22Rv1 (cell line): ENCODE results near the gene RIMS4.

ENCODE experiments used
- H3K27ac ChIP-seq: fragments of 450-650 bp; 2 replicates; pipeline ENCODE4 v1.5.1; 2017
- ZFX ChIP-seq: fragments of 450-650 bp; IDR thresholded peaks from 2 replicates; pipeline ENCODE4 v1.6.1; 2017; ENCODE audit warnings: antibody characterized with exemption, borderline replicate concordance
- TF ChIP-seq, protein P1 (sequence below): fragments of 450-650 bp; IDR thresholded peaks from 2 replicates; pipeline ENCODE4 v1.5.1; 2017; ENCODE audit warnings: mild to moderate bottlenecking

Gene RIMS4

DNA sequence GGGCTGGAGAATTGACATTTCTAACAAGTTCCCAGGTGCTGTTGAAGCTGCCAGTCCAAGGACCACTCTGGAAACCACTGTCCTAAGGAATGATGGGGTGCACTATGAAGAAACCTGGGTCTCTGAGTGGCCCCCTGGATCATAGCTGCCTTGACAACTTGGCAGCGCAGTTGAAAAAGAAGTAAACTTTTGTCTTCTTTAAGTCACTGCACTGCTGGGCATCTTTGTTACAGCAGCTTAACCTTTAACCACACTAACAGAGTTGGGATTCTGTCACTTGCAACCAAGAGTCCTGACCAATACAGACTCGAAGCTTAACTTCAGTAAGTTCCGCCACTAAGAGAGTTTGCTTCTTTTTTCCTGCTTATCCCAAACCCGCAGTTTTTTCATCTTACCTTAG, 73.2 kb downstream of the RIMS4 start:
- no peak overlapping the region for H3K27ac ChIP-seq

DNA sequence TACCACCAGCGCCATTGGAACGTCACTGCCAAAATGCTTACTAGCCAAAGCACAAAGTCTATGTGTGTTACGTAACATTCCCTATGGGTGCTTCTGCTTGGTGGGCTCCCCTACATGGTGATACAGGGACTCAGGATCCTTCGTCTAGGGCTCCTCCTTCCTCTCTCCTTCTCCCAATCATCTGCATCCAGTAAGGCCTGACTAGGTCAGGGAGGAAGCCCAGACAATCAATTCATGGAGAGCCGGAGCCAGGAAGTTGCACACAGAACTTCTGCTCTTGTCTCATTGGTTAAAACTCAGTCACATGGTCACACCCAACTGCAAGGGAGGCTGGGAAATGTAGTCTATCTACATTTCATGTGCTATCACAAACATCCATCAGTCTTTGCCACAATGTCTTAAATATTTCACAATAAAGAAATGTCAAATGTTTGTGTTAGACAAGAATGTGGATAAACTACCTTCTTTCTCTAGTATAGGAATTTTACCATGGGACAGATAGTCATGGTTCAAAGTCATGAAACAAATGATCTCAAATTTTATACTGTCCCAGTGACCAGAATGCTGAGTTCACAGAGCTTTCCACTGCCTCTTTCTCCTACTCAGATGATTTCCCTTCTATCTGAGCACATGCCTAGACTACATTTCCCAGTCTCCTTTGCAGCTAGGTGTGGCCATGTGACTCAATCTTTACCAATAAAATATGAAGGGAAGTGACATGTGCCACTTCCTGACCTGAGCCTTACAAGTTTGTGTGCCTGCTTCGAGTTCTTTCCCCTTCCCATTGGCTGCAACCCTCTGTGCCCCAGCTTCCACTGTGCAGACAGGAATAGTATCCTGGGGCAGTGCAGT, 74.0 kb downstream of the RIMS4 start:
- H3K27ac ChIP-seq: no peak overlapping the region
- TF ChIP-seq, protein P1, sequence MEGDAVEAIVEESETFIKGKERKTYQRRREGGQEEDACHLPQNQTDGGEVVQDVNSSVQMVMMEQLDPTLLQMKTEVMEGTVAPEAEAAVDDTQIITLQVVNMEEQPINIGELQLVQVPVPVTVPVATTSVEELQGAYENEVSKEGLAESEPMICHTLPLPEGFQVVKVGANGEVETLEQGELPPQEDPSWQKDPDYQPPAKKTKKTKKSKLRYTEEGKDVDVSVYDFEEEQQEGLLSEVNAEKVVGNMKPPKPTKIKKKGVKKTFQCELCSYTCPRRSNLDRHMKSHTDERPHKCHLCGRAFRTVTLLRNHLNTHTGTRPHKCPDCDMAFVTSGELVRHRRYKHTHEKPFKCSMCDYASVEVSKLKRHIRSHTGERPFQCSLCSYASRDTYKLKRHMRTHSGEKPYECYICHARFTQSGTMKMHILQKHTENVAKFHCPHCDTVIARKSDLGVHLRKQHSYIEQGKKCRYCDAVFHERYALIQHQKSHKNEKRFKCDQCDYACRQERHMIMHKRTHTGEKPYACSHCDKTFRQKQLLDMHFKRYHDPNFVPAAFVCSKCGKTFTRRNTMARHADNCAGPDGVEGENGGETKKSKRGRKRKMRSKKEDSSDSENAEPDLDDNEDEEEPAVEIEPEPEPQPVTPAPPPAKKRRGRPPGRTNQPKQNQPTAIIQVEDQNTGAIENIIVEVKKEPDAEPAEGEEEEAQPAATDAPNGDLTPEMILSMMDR: no peak
- TF ChIP-seq ZFX: no peak

More for the DNA sequence above, 73.2 kb downstream of the RIMS4 start:
- TF ChIP-seq, protein P1: no peak
- TF ChIP-seq ZFX: no peak

DNA sequence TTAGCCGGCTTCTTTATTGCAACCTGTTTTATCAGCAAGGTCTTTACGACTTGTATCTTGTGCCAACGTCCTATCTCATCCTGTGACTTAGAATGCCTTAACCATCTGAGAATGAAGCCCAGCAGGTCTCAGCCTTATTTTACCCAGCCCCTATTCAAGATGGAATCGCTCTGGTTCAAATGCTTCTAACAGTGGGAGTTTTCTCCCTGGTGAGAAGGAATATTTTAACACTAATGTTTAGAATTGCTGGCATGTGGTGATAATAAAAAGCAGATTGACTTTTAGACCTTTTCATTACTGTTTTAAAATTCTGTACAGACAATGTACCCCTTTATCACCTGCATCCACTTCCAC, 74.6 kb downstream of the RIMS4 start:
- TF ChIP-seq, protein P1: no peak
- no peak for TF ChIP-seq ZFX
- no peak overlapping the region for H3K27ac ChIP-seq

DNA sequence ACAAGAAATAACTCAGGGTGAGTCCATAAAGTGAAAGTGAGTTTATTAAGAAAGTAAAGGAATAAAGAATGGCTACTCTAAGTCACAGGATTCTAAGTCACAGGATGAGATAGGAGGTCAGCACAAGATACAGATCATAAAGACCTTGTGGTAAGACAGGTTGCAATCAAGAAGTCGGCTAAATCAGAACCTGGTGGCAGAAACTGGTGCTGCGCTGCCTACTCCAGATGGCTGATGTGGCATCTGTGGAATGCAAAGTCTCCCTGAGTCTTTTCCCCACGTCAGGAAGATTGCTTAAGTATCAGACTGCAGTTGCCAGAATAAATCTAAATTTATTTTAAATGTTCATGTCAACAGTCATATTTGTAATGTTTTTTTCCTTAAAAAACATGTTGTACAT, 75.4 kb downstream of the RIMS4 start:
- no peak overlapping the region for H3K27ac ChIP-seq

DNA sequence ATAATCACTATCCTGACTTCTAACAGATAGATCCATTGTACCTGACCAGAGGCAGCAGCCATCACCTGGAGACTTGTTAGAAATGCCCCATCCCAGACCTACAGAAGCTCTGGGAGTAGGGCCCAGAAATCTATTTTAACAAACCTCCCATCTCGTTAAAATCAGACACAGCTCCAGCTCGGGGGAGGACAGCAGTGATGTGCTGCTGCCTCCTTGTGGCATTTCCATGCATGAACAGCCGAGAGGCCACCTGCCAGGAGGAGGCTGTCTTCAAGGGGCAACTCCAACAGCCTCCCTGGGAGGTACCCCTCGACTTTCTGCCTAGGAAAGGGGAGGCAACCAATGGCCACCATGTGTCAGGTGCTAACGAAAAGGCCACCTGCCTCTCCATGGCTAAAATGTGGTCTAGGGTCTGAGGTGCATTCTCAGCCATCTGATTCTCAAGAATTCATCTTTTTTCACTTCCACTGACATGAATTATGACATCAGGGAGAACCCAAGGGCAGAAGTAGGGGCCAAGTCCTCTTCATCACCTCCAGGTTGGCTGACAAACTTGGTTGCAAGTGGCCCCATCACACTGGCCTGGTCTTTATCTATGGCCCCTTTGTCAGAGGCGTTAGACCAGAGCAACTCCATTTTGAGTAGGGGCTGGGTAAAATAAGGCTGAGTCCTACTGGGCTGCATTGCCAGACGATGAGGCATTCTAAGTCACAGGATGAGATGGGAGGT, 76.8 kb downstream of the RIMS4 start:
- TF ChIP-seq ZFX: no peak
- TF ChIP-seq, protein P1: peak; percentile 92
- no peak overlapping the region for H3K27ac ChIP-seq

More for the DNA sequence above, 75.4 kb downstream of the RIMS4 start:
- TF ChIP-seq, protein P1: no peak
- no peak for TF ChIP-seq ZFX

DNA sequence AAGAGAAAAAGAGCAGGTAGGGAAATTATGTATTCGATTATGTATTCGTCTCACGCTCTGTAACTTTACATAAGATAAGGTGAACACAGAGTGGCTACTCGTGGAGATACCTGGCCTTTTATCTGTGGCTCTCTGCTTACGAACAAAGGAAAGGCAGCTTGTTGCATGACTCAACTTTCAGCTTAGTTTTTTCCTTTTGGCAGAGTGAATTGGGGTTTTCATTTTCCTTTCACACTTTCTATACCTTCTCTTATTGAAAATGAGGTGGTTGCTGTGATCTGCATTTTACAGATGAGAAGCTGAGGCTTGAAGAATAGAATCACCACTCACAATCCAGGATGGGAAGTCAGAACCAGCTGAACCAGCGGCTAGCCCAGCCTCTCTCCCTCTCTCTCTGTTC, 78.0 kb downstream of the RIMS4 start:
- TF ChIP-seq ZFX: no peak
- TF ChIP-seq, protein P1: no peak
- H3K27ac ChIP-seq: no peak overlapping the region

DNA sequence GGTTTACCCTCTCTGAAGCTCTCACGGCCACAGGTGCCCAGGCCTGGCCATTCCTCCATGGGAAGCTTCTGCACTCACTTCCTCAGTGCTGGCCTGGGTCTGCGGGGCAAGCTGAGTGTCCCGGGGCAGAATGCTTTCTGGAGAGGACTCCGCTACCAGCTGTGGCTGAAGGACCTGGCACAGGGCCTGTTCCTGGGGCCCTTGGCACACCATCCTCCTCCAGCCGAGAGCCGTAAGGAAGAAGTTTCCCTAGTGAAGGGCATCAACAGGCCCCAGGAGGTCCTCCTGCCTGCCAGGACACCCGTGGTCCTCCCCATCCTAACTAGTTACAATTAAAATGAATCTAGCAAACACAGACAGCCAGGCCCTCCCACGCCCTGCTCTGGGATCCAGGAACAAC, 78.7 kb downstream of the RIMS4 start:
- no peak for TF ChIP-seq ZFX
- TF ChIP-seq, protein P1: no peak

More for the DNA sequence above, 78.7 kb downstream of the RIMS4 start:
- no peak overlapping the region for H3K27ac ChIP-seq
